ENCODE data around the gene ZNF492. TPM values are rescaled to one million over a fixed set of nuclear protein-coding genes. Genes with fewer than 3 reads are reported as not detected.

ZNF492 gene
- total and polyA plus RNA-seq, 9 of the 15 experiments (the other 6 are each of a cell fraction or from before 2014, with no cell fraction given) = 0.01 to 0.22 (median 0.08) TPM; not detected in 1

DNA sequence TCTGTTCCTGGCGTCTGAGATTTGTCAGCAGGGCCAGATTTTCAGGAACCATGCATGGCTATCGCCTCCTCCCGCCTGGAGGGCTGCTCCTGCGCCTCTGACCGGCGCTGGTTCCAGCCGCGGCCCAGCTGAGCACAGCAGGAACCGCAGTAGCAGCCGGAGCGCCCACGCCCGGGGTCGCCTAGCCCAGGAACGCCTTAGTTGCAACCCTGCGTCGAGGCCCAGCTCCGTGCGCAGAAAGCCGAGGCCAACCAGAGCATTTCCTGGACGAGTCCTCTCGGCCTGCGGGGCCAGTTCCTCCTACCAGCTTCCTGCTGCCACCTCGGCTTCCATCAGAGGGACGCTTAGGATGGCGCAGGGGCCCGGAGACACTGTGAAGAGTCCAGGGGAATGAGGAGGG is 74.9 kb downstream of the ZNF492 start:
- no peaks in the 10 kb centered on the region for H3K4me1 ChIP-seq (replicated peaks in 1 of 2; ENCODE audit: control insufficient read depth in 2 of 2, insufficient read depth in 2 of 2, low read length in 2 of 2)
- H3K27ac ChIP-seq (ENCODE audit: extremely low read depth, low read depth, low read length) = no peak overlapping the region
- TF ChIP-seq SOX6 (IDR thresholded peaks at IDR 0.05) = no peak
- WGBS (ENCODE audit: insufficient coverage, low coverage, missing lambda C conversion rate) = 8% methylated on average over 23 of the region's 27 CpGs
- H3K4me3 ChIP-seq = no peak overlapping the region
- H3K4me2 ChIP-seq (ENCODE audit: insufficient read depth, low read length) = no peak overlapping the region
- intact Hi-C loops (cut with micrococcal nuclease) = no loop called here
- no peaks in the 10 kb centered on the region for H3K27me3 ChIP-seq (ENCODE audit: control insufficient read depth in 2 of 2, insufficient read depth in 2 of 2, low read length in 2 of 2)
- no peaks in the 10 kb centered on the region for H3K36me3 ChIP-seq (ENCODE audit: control insufficient read depth, insufficient read depth, low read length)
- in situ Hi-C loops (cut with MboI) = no loop called here
- FAIRE-seq (no peak), ATAC-seq (no peak), DNase-seq (ENCODE audit: extremely low read depth in 1 of 4, low spot score in 3 of 4) (no peak)
- H3K9ac ChIP-seq (ENCODE audit: insufficient read depth in 1 of 2, low read depth in 2 of 2, low read length in 2 of 2) = no peak overlapping the region
- H3K79me2 ChIP-seq (ENCODE audit: control insufficient read depth, insufficient read depth, low read length) = no peaks in the 10 kb centered on the region
- no peak overlapping the region for H2AFZ ChIP-seq (ENCODE audit: low read depth, low read length)
- no peaks in the 10 kb centered on the region for H3K9me1 ChIP-seq (ENCODE audit: control insufficient read depth, insufficient read depth, low read length)
- no TSS peak for BruUV-seq (replicated peaks)
- H4K20me1 ChIP-seq (replicated peaks; ENCODE audit: control insufficient read depth, insufficient read depth, low read length) = no peaks in the 10 kb centered on the region
- no peaks in the 10 kb centered on the region; the same call in 1 of the 2 replicates for H3K9me3 ChIP-seq (replicated peaks; ENCODE audit: control insufficient read depth, insufficient read depth, low read depth, low read length)
- CTCF ChIA-PET (ENCODE audit: low intra/inter-chr PET ratio) = no interaction called here
- POLR2A ChIA-PET = no interaction called here

Small RNAs within 50 kb of the gene (small RNA-seq; reads per million reads assigned to genes)
- gene AC011467.2 = not detected

Other genes starting within 250 kb of the ZNF492 start
- gene ZNF98, start 212.0 kb upstream of the ZNF492 start, total RNA-seq (2014; rRNA removed) = not detected in 2 replicates
- 0.10 TPM in 1 of 2 replicates, not detected in the other for gene ZNF98, start 212.0 kb upstream of the ZNF492 start, total RNA-seq (2014; rRNA removed; fragmentation: Illumina TruSeq; extraction: Trizol)
- 0.14 TPM in 1 of 2 replicates, not detected in the other for gene ZNF98, start 212.0 kb upstream of the ZNF492 start, total RNA-seq (2015; rRNA removed; fragmentation: Illumina TruSeq; extraction: Trizol)
- 0.18 TPM in 1 of 2 replicates, not detected in the other for gene ZNF98, start 212.0 kb upstream of the ZNF492 start, total RNA-seq (2021)
- not detected in 2 replicates for gene ZNF98, start 212.0 kb upstream of the ZNF492 start, polyA plus RNA-seq (2011; rRNA removed)
- gene ZNF98, start 212.0 kb upstream of the ZNF492 start, polyA plus RNA-seq (2014; fragmentation: Illumina TruSeq; extraction: Trizol) = 0.07 TPM in 1 of 2 replicates, not detected in the other
- not detected for gene ZNF98, start 212.0 kb upstream of the ZNF492 start, polyA plus RNA-seq (2014; fragmentation: Nextera tagmentation; extraction: Ambion mirVana)
- gene ZNF98, start 212.0 kb upstream of the ZNF492 start, polyA plus RNA-seq (2014; rRNA removed) = 0.40 TPM in 1 of 2 replicates, not detected in the other
- gene ZNF99, start 149.8 kb downstream of the ZNF492 start, total RNA-seq (2014; rRNA removed) = not detected in 2 replicates
- not detected in 2 replicates for gene ZNF99, start 149.8 kb downstream of the ZNF492 start, total RNA-seq (2014; rRNA removed; fragmentation: Illumina TruSeq; extraction: Trizol)
- not detected in 2 replicates for gene ZNF99, start 149.8 kb downstream of the ZNF492 start, total RNA-seq (2015; rRNA removed; fragmentation: Illumina TruSeq; extraction: Trizol)
- gene ZNF99, start 149.8 kb downstream of the ZNF492 start, total RNA-seq (2021) = not detected in 2 replicates
- gene ZNF99, start 149.8 kb downstream of the ZNF492 start, polyA plus RNA-seq (2011; rRNA removed) = not detected in 2 replicates
- gene ZNF99, start 149.8 kb downstream of the ZNF492 start, polyA plus RNA-seq (2014; fragmentation: Illumina TruSeq; extraction: Trizol) = not detected in 2 replicates
- not detected for gene ZNF99, start 149.8 kb downstream of the ZNF492 start, polyA plus RNA-seq (2014; fragmentation: Nextera tagmentation; extraction: Ambion mirVana)
- gene ZNF99, start 149.8 kb downstream of the ZNF492 start, polyA plus RNA-seq (2014; rRNA removed) = not detected in 2 replicates
- 0.18 TPM in 1 of 2 replicates, not detected in the other for gene ZNF723, start 198.0 kb downstream of the ZNF492 start, total RNA-seq (2014; rRNA removed)
- 0.07 TPM in 1 of 2 replicates, not detected in the other for gene ZNF723, start 198.0 kb downstream of the ZNF492 start, total RNA-seq (2014; rRNA removed; fragmentation: Illumina TruSeq; extraction: Trizol)
- 0.11 TPM in 2 replicates for gene ZNF723, start 198.0 kb downstream of the ZNF492 start, total RNA-seq (2015; rRNA removed; fragmentation: Illumina TruSeq; extraction: Trizol)
- gene ZNF723, start 198.0 kb downstream of the ZNF492 start, total RNA-seq (2021) = not detected in 2 replicates
- gene ZNF723, start 198.0 kb downstream of the ZNF492 start, polyA plus RNA-seq (2011; rRNA removed) = not detected in 2 replicates
- not detected in 2 replicates for gene ZNF723, start 198.0 kb downstream of the ZNF492 start, polyA plus RNA-seq (2014; fragmentation: Illumina TruSeq; extraction: Trizol)
- gene ZNF723, start 198.0 kb downstream of the ZNF492 start, polyA plus RNA-seq (2014; fragmentation: Nextera tagmentation; extraction: Ambion mirVana) = not detected
- 0.04 TPM in 1 of 2 replicates, not detected in the other for gene ZNF723, start 198.0 kb downstream of the ZNF492 start, polyA plus RNA-seq (2014; rRNA removed)

All from K562 (cell line).